ENCODE data around the gene PPP4R4. TPM values are rescaled to one million over a fixed set of nuclear protein-coding genes. Genes with fewer than 3 reads are reported as not detected.

Gene PPP4R4
- total RNA-seq, 1 experiment from 2014 or later, result 3.9 TPM

- H3K27me3 Mint-ChIP-seq (ENCODE audit: low read depth), result no peaks in the 10 kb centered on the region; the same call in 1 of the 2 replicates
- H4K20me1 ChIP-seq (ENCODE audit: control insufficient read depth, insufficient read depth, insufficient read length), result no peaks in the 10 kb centered on the region
- no peak overlapping the region for H3K9ac ChIP-seq (ENCODE audit: extremely low read depth, insufficient read length, low read length)
- H3K4me1 Mint-ChIP-seq, result peaks cover 2 to 11% of the 10 kb centered on the region in 2 experiments; a peak in 3 of 4 replicates
- H3K27ac Mint-ChIP-seq, result no peak overlapping the region; a peak in 1 of 7 replicates
- H3K23me2 ChIP-seq (ENCODE audit: insufficient read length, low read depth, low read length, poor library complexity, severe bottlenecking), result no peaks in the 10 kb centered on the region
- no peak overlapping the region for H3K14ac ChIP-seq (ENCODE audit: insufficient read depth, low read length)
- H3K56ac ChIP-seq (ENCODE audit: insufficient read length, low read depth, low read length), result no peak overlapping the region
- no peaks in the 10 kb centered on the region for H3K36me3 Mint-ChIP-seq (ENCODE audit: insufficient read depth in 1 of 3, low read depth in 3 of 3)
- no peaks in the 10 kb centered on the region for H3K9me3 ChIP-seq (ENCODE audit: control insufficient read depth, low read depth, low read length)
- no peak overlapping the region for H3K23ac ChIP-seq (ENCODE audit: insufficient read length, low read depth, low read length)
- no peak overlapping the region for H2AFZ ChIP-seq (ENCODE audit: low read length)
- H3K79me2 ChIP-seq (ENCODE audit: insufficient read depth, low read length), result no peaks in the 10 kb centered on the region
- H3K4me1 ChIP-seq (ENCODE audit: insufficient read depth, low read length), result no peaks in the 10 kb centered on the region; the same call in 1 of the 2 replicates
- TF ChIP-seq, protein P1, sequence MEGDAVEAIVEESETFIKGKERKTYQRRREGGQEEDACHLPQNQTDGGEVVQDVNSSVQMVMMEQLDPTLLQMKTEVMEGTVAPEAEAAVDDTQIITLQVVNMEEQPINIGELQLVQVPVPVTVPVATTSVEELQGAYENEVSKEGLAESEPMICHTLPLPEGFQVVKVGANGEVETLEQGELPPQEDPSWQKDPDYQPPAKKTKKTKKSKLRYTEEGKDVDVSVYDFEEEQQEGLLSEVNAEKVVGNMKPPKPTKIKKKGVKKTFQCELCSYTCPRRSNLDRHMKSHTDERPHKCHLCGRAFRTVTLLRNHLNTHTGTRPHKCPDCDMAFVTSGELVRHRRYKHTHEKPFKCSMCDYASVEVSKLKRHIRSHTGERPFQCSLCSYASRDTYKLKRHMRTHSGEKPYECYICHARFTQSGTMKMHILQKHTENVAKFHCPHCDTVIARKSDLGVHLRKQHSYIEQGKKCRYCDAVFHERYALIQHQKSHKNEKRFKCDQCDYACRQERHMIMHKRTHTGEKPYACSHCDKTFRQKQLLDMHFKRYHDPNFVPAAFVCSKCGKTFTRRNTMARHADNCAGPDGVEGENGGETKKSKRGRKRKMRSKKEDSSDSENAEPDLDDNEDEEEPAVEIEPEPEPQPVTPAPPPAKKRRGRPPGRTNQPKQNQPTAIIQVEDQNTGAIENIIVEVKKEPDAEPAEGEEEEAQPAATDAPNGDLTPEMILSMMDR (conservative IDR thresholded peaks at IDR 0.05), result peak; percentile 55
- DNase-seq, result no peak
- no peak overlapping the region for H3T11ph ChIP-seq (ENCODE audit: low read length)
- H2BK120ac ChIP-seq (ENCODE audit: low read depth, low read length, poor library complexity, severe bottlenecking), result no peak overlapping the region
- no peak overlapping the region for H2BK20ac ChIP-seq (ENCODE audit: low read depth, low read length, poor library complexity, severe bottlenecking)
- H2BK5ac ChIP-seq (ENCODE audit: insufficient read length, low read length), result no peak overlapping the region
- no peaks in the 10 kb centered on the region for H3K79me1 ChIP-seq (ENCODE audit: insufficient read depth, low read depth, low read length, poor library complexity, severe bottlenecking)
- H3K4ac ChIP-seq (ENCODE audit: low read depth, low read length), result no peak overlapping the region
- H4K5ac ChIP-seq (ENCODE audit: insufficient read length, low read depth, low read length), result peak overlapping the region; percentile 34
- no peak overlapping the region for H4K91ac ChIP-seq (ENCODE audit: insufficient read length, low read depth, low read length)
- H3K27ac ChIP-seq (ENCODE audit: insufficient read length, low read depth, low read length), result no peak overlapping the region
- no peak overlapping the region for H2AK5ac ChIP-seq (ENCODE audit: insufficient read length, low read length)
- H2BK12ac ChIP-seq (ENCODE audit: insufficient read length, low read depth, low read length), result no peak overlapping the region
- H3K9me3 Mint-ChIP-seq, result no peaks in the 10 kb centered on the region
- H3K18ac ChIP-seq (ENCODE audit: insufficient read length, low read depth, low read length), result peak overlapping the region; percentile 77
- no peak overlapping the region for H3K4me3 Mint-ChIP-seq
- WGBS (ENCODE audit: extremely low coverage, insufficient read length, low lambda C conversion rate), result no CpG with 5 or more reads among the region's 14 CpGs
- no peaks in the 10 kb centered on the region for H3K27me3 ChIP-seq (ENCODE audit: insufficient read depth, low read length)
- no peak overlapping the region for H3K4me2 ChIP-seq (ENCODE audit: insufficient read depth, insufficient read length, low read length)
- H2BK15ac ChIP-seq (ENCODE audit: low read depth, low read length), result no peak overlapping the region
- H4K8ac ChIP-seq (replicated peaks; ENCODE audit: insufficient read length, low read depth, low read length), result no peak overlapping the region
These were observed 114.7 kb downstream of the PPP4R4 start for GRCh38 chr14:94288610-94289465.
